Colonic mucosa (tissue), 4 donors: ENCODE data around the gene ADORA1. TPM values are rescaled to one million over a fixed set of nuclear protein-coding genes. Genes with fewer than 3 reads are reported as not detected.

Source experiments
- DNase-seq: peaks from one replicate; pipeline ENCODE4 v3.0.0-alpha.2; 2020
- H3K27ac ChIP-seq: fragments of 200-600 bp; one replicate; pipeline ENCODE4 v1.8.0; 2021
- H3K27me3 ChIP-seq: fragments of 200-600 bp; one replicate; pipeline ENCODE4 v1.8.0; 2021
- H3K36me3 ChIP-seq: fragments of 200-600 bp; one replicate; pipeline ENCODE4 v1.8.0; 2021
- H3K4me1 ChIP-seq: fragments of 200-600 bp; one replicate; pipeline ENCODE4 v1.8.0; 2021; ENCODE audit warnings: mild to moderate bottlenecking
- H3K4me3 ChIP-seq: fragments of 200-600 bp; one replicate; pipeline ENCODE4 v1.8.0; 2021
- H3K9ac ChIP-seq, 2 donors: one replicate each; pipeline ENCODE4 v1.7.0; 2013; ENCODE audit warnings: control low read depth in 2 of 2, low read depth in 2 of 2, low read length in 2 of 2
- H3K9me3 ChIP-seq: fragments of 200-600 bp; one replicate; pipeline ENCODE4 v1.8.0; 2021
- intact Hi-C: fragments of 100-400 bp; cut with DNase I; formaldehyde crosslinking; loops from one replicate; pipeline ENCODE4 v1.14.1; 2022
- total RNA-seq, 2 donors: library from RNA; stranded (reverse); fragmentation: NEBNext Ultra II Directional in 1 of 2; extraction: Animal tissue kit (Norgen Biotek cat#: 25700) in 1 of 2; gene quantifications; one replicate each; pipeline ENCODE4 v1.2.1, GENCODE V29; 2021
- TF ChIP-seq, protein P1 (sequence below): fragments of 200-600 bp; IDR thresholded peaks from one replicate; pipeline ENCODE4 v1.8.0; 2022; ENCODE audit warnings: antibody characterized with exemption, mild to moderate bottlenecking
- donor health status: healthy.
- donor health status: DM: no; HTN: no; CAD: no.
- donor health status: DM: no; HTN: no; CAD: no.

ADORA1 gene
- total RNA-seq, 2 donors from 2014 or later = 0.42 to 1.6 TPM

DNA sequence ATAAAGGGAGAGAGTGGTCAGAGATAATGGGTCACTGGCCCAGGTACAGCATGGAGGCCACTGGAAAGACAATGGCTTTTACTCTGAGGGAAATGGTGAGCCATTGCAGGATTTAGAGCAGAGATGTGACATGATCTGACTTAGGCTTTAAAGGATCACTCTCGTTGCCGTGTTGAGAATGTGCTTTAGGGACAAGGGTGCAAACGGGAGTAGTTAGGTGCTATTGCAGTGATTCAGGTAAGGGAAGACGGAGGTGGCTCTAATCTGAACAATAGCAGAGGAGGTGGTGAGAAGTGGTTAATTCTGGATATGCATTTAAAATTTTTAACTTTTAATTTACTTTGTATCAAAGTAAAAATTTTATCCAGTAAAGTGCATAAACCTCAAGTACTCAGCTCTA lies 9.8 kb downstream of the ADORA1 start:
- H3K27me3 ChIP-seq = no peaks in the 10 kb centered on the region
- H3K9ac ChIP-seq = no peak overlapping the region
- H3K9me3 ChIP-seq = no peaks in the 10 kb centered on the region
- H3K4me1 ChIP-seq = no peaks in the 10 kb centered on the region
- no peak overlapping the region for H3K4me3 ChIP-seq
- intact Hi-C loops = no loop called here
- TF ChIP-seq, protein P1, sequence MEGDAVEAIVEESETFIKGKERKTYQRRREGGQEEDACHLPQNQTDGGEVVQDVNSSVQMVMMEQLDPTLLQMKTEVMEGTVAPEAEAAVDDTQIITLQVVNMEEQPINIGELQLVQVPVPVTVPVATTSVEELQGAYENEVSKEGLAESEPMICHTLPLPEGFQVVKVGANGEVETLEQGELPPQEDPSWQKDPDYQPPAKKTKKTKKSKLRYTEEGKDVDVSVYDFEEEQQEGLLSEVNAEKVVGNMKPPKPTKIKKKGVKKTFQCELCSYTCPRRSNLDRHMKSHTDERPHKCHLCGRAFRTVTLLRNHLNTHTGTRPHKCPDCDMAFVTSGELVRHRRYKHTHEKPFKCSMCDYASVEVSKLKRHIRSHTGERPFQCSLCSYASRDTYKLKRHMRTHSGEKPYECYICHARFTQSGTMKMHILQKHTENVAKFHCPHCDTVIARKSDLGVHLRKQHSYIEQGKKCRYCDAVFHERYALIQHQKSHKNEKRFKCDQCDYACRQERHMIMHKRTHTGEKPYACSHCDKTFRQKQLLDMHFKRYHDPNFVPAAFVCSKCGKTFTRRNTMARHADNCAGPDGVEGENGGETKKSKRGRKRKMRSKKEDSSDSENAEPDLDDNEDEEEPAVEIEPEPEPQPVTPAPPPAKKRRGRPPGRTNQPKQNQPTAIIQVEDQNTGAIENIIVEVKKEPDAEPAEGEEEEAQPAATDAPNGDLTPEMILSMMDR = no peak
- DNase-seq = no peak
- H3K36me3 ChIP-seq = no peaks in the 10 kb centered on the region
- no peak overlapping the region for H3K27ac ChIP-seq

DNA sequence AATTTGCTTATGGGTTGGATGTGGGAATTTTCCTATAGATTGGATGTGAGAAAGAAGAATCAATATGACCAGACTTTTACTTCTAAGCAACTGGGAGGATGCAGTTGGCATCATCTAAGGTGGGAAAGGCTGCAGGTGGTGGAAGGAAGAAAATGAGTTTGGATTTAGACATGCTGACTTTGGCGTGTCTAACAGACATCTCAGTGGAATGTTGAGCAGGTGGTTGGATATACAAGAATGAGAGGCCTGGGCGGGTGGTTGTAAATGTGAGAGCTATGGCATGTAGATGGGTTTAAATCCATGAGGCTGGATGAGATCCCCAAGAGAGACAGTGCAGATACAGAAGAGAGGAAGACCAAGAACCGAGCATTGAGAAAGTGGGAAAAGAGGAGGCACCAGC lies 10.5 kb downstream of the ADORA1 start:
- H3K27ac ChIP-seq = no peak overlapping the region
- no peak for DNase-seq
- TF ChIP-seq, protein P1 = no peak

DNA sequence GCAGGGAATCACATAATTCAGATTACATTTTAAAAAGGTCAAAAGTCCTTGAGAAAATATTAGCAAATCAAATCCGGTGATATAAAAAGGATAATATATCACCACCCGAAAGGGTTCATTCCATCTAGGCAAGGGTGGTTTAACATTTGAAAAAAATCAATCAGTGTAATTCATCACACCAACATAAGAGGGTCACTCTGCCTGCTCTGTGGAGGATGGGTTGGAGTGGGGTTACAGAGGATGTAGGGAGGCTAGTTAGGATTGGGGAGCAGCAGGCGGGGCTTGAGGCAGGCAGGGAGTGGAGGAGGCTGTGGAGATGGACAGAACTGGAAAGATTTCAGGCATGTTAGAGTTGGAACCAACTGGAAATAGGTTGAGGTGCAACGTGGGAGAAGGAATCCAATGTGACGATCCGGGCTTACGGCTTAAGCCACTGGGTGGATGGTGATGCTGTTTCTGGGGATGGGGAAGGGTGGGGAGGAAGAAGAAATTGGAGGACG lies 12.5 kb downstream of the ADORA1 start:
- no peak for DNase-seq
- intact Hi-C loops = no loop called here

More for the DNA sequence above, 10.5 kb downstream of the ADORA1 start:
- no peak overlapping the region for H3K9ac ChIP-seq
- intact Hi-C loops = no loop called here
- H3K4me3 ChIP-seq = no peak overlapping the region
- H3K36me3 ChIP-seq = no peaks in the 10 kb centered on the region
- no peaks in the 10 kb centered on the region for H3K9me3 ChIP-seq
- H3K4me1 ChIP-seq = no peaks in the 10 kb centered on the region
- no peaks in the 10 kb centered on the region for H3K27me3 ChIP-seq

DNA sequence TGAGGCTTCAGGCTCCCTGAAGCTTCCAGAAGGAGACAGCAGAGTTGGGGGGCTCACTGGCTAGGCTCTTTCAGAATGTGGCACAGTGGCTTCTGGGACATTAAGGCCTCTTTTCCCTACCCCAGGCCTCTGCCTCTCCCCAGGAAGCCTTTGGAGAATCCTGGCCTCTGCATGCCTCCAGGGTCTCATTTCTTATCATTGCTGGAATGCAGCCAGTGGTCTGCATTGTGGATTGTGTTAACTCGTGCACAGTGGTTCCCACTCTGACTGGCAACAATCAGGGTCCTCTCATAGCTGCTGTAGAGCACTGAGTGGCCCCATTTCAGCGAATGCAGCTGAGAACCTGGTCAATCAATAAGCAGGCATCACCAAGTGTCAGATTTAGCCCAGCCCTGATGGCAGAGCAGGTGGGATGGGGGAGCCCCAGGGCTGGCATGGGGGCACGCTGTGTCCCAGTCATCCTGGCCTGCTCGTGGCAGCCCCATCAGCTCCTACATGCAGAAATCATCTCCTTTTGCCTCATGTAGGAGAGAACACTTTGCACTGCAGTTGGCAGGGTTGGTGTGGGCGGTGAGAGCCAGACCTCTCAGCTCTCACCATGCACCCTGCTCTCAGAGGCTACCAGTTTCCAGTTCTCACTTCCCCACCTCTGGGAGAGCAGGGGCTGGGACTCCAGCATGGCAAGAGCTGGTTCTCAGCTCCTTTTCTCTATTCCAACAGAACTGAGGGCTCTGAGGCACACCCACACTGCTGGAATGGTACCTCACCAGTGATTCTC lies 13.4 kb downstream of the ADORA1 start:
- intact Hi-C loops = no loop called here
- Histone ChIP-seq H3K9ac (no peak overlapping the region), H3K4me3 (no peak overlapping the region), H3K27ac (no peak overlapping the region), H3K9me3 (no peaks in the 10 kb centered on the region), H3K27me3 (no peaks in the 10 kb centered on the region), H3K36me3 (no peaks in the 10 kb centered on the region), H3K4me1 (no peaks in the 10 kb centered on the region)
- no peak for DNase-seq
- TF ChIP-seq, protein P1 = no peak

More for the DNA sequence above, 12.5 kb downstream of the ADORA1 start:
- H3K4me1 ChIP-seq = no peaks in the 10 kb centered on the region
- H3K36me3 ChIP-seq = no peaks in the 10 kb centered on the region
- H3K9me3 ChIP-seq = no peaks in the 10 kb centered on the region
- no peak overlapping the region for H3K9ac ChIP-seq
- H3K27me3 ChIP-seq = no peaks in the 10 kb centered on the region
- no peak overlapping the region for H3K4me3 ChIP-seq
- TF ChIP-seq, protein P1 = no peak
- no peak overlapping the region for H3K27ac ChIP-seq

DNA sequence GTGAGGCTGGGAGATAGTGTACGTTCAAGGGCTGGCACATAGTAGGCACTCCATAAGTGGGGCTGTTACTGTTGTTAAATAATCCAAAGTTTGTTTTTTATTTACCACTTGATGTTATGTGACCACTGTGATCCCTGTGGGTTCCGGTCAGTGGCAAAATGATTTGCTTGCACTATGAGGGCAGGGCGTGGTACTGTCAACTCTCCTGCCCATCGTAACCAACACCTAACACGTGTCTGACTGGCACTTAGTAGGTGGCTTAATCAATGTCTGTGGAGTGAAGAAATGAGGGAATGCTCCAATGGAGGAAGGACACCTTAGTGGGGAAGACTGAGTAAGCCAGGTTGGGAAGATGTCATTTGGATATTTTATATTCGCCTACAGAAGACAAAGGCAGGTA lies 14.6 kb downstream of the ADORA1 start:
- Histone ChIP-seq H3K9ac (no peak overlapping the region), H3K4me1 (no peaks in the 10 kb centered on the region), H3K27me3 (no peaks in the 10 kb centered on the region), H3K4me3 (no peak overlapping the region), H3K36me3 (no peaks in the 10 kb centered on the region), H3K9me3 (no peaks in the 10 kb centered on the region), H3K27ac (no peak overlapping the region)
- TF ChIP-seq, protein P1 = no peak
- DNase-seq = no peak
- intact Hi-C loops = no loop called here
